Renal pelvis (tissue), 4 donors: ENCODE results near the gene PGAP6. TPM values are rescaled to one million over a fixed set of nuclear protein-coding genes. Genes with fewer than 3 reads are reported as not detected.
"Not testable (repeated sequence)": the region's sequence is repeated elsewhere in the genome, so short reads cannot be mapped to it uniquely, and the experiment has no call there.

ENCODE experiments used
- DNase-seq: peaks from one replicate; pipeline ENCODE4 v3.0.0-alpha.2; 2013
- polyA plus RNA-seq, 3 donors: library from polyadenylated mRNA; unstranded; fragments of 120-200 nt; gene quantifications; one replicate each; pipeline ENCODE4 v1.2.1, GENCODE V29; 2013; ENCODE audit not compliant: insufficient read length in 3 of 3

PGAP6 gene
- polyA plus RNA-seq, 3 donors, result 59.4 to 76.2 (median 65.6) TPM

DNA sequence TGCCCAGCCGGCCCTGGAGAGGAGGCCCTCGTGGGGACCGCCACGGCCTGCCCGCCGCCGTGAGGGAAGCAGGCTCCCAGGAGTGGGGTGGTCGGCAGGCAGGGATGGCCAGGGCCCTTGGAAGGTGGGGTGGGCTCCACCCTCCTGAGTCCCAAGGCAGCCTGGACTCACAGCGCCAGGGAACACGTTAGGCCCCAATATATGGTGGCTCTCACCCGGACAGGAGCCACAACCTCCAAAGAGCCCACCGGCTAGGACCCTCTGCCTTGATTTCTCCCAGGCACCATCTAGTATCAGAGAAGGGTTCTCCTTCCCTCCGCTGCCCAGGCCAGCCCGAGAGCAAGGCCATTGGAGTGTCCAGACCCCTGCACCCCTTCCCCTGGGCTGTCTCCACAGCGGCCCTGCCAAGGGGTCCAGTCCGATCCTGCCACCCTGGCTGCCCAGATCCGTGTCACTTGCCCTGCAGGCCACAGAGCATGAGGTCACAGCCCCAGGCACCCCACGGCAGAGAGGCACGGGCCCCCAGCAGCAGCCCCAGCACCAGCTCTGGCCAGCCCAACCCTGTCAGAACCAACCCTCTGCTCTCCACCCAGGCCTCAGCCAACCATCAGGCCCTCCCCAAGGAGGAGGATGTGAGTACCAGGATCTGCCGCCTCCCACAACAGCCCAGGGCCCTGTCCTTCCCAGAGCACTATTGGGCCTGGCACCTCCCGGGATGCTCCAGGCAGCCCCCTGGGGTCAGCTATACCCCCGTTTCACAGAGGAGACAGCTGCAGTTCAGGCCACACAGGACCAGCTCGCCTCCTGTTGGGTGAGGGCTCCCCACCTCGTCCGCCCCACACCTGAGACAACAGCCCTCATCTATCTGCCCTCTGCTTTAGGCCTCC lies 28.1 kb downstream of the PGAP6 start:
- DNase-seq, result no peak

DNA sequence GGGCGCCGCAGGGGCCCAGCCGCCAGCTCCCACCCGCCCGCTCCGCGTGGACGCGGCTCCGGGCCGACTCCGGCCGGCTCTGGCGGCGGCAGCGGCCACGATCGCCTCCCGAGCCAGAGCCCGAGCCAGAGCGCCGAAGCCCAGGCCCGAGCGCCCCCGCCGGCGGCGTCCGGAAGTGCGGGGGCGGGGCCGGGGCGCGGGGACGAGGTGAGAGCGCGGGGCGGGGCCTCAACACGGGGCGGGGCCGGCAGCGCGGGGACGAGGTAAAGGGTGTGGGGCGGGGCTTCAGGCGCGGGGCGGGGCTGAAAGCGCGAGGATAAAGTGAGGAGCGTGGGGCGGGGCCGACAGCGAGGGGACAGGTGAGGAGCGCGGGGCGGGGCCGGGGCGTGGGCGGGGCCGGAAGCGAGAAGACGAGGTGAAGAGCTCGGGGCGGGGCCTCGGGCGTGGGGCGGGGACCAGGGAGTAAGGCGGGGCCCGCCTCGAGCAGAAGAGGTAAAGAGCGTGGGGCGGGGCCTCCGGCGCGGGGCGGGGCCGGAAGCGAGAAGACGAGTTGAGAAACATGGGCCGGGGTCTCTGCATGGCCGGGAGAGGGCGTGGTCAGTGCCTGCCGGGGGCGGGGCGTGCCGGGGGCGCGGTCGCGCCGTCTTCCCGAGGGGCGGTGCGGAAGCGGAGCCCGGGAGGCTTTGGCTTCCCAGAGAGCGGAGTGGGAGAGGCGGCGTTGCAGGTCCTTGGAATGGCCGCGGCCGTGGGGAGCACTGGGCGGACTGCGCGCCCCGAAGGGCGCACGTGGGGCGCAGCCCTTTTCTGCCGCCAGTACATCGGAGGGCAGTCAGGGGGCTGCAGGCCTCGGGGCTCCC lies 29.0 kb downstream of the PGAP6 start, which contains the start of gene AXIN1:
AXIN1 (minus strand) TSS at position 177 of the 857 bp plus-strand sequence. CDS start 5,698 bp downstream, outside the sequence.
- peak; percentile 96 for DNase-seq

DNA sequence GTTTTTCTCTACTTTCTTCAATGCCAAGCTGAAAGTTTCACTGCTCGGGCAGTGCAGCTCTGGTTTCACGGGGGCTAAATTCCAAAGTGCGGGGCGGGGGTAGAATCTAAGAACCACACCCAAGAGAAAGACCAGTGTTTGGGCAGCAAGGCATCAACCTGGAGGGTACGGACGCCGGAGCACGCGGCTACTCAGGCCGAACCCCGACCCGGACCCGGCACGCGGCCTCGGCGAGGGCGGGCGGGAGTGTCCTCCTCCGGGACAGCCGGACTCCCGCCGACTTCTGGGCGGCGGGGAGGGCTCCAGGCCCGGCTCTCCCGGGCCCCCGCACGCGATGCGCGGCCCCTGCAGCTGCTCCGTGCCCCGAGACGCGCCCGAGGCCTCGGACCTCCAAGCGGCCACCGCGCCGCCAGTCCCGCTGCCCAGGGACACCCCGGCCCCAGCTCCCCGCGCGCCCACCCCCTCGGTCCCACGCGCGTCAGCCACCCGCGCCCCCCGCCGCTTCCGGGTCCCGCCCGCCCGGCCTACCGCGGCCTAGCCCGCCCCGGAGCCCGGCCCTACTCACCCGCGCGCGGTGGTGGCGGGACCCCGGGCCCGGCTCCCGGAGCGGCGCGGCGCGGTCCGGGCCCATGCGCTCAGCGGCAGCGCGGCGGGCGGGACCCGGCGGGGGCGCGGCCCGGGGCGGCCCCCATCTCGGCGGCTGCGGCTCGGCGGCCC lies 29.8 kb downstream of the PGAP6 start:
- DNase-seq, result no peak

DNA sequence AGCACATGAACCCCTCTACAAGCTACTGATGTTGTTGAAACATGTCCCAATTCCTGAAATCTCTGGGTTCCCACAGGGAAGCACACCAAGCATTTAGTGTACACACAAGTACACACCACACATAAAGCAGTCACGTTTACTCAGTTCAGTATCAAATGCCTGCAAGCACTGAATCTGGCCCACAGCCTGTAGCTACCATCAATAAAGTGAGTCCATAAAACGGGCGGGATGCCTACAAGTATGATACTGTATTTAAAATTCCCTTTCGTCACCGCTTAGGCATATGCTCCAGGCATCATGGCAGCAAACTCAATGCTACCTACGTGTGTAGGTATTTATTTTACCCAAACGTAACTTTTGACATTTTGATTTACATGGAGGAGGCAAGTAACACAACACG lies 31.6 kb downstream of the PGAP6 start:
- DNase-seq, result no peak

DNA sequence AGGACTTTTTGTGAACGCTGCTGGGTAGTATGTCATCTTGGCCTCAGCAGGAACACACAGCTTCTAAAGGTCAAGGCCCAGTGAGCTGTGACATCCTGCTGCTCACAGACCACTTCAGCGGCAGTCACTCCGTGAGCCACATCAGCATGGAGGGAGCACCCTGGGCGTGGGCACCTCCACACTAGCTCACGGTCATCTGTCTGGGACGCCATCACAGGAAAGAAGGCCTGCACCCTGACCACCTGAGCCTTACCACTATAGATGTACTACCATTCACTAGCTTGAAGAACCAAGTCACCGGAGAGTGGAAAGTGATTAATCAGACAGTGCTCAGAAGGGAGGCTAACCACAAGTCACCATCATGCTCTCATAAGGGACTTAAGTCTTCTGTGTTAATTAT lies 32.6 kb downstream of the PGAP6 start:
- DNase-seq, result no peak

DNA sequence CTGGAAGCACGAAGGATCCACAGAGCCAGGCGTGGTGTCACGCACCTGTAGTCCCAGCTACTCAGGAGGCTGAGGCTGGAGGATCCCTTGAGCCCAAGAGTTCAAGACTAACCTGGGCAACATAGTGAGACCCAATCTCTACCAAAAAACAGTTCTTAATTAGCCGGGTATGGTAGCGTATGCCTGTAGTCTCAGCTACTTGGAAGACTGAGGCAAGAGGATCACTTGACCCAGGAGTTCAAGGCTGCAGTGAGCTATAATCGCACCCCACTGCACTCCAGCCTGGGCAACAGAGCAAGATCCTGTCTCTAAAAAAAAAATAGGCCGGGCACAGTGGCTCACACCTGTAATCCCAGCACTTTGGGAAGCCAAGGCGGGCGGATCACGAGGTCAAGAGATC lies 33.3 kb downstream of the PGAP6 start:
- not testable (repeated sequence) for DNase-seq

DNA sequence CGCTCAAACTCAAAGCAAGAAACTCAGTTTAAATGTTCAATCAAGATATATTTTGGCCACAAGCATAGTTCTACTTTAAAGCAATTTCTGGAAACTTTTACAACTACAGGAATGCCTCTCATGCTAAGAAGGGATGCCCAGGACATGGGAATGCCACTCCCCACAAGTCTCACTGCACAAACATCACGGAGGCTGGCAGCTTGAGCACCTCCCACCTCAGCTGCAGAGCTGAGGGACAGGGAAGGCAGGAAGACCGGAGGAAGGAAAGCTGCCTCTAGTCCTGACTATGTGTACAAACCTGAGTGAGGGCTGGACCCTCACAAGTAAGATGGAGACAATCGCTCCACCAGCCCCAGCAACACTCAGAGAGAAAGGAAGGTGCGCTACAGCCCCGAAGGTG lies 34.6 kb downstream of the PGAP6 start:
- no peak for DNase-seq

DNA sequence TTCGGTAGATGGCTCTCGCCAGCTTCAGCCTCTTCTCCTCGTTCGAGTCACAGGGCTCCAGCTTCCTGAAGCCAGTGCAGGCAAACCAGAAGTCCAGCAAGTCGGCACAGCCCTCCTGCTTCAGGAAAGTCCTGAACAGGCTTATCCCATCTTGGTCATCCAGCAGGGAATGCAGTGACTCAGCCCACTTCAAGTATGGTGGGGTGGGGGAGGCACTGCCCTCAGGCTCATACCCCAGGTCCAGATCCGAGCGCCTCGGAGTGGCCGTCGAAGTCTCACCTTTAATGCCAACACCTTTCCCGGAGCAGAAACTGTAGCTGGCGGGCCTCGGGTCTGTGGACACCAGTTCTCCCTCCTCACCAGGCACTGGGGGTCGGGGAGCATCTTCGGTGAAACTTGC lies 35.2 kb downstream of the PGAP6 start:
- DNase-seq, result no peak

DNA sequence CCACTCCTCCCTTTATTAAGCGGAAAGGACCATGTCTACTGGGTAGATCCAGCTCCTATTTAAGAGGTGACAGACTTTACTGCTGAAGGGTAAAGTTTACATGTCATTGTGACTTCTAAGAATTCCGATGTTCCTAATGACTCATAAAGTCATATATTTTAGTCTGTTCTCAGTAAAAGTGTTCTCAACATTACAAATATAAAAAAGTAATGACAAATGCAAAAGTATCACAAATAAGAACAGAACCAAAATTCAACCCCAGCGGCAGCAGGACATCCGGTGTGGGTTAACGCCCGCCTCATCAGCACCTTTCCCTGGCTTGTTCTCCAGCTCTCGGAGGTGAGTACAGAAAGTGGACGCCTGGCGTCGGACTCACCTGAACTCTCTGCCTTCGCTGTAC lies 36.0 kb downstream of the PGAP6 start:
- DNase-seq, result no peak

DNA sequence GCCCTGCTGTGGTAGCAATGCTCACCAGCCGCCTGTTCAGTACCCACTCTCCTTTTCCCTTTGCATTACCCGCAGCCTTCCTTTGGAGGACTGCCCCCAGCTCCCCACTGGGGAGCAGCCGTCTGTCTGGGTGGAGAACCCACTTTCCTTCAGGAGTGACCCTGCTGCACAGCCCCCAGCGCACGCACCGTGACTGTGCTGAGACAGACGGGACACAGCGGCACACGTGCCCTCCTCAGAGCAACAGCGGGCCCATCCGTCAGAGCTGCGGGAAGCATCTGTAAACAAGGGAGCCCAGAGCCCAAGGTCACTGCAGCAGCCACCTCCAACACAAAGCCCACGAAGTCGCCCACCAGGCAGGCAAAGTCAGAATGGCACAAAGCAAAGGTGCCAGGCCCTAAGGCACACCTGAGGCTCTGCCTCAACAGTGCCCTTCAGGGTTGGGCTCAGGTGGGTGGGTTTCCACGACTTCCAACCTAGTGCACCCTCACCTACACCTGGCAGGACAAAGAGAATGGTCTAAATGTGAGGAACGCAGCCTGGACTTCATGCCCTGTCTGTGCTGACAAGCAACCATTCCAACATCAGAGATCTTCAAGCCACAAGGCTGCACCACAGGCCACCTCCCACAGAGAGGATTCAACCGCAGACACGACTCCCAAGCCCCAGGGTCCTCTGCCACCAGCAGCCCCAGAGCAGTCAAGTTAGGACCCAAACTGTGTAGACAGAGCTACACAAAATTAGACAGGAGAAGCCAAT lies 39.1 kb downstream of the PGAP6 start:
- DNase-seq, result no peak

DNA sequence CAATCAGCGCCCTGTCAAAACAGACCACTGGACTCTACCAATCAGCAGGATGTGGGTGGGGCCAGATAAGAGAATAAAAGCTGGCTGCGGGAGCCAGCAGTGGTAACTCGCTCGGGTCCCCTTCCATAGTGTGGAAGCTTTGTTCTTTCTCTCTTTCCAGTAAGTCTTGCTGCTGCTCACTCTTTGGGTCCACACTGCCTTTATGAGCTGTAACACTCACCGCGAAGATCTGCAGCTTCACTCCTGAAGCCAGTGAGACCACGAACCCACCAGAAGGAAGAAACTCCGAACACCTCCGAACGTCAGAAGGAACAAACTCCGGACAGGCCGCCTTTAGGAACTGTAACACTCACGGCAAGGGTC lies 39.8 kb downstream of the PGAP6 start:
- DNase-seq, result not testable (repeated sequence)

DNA sequence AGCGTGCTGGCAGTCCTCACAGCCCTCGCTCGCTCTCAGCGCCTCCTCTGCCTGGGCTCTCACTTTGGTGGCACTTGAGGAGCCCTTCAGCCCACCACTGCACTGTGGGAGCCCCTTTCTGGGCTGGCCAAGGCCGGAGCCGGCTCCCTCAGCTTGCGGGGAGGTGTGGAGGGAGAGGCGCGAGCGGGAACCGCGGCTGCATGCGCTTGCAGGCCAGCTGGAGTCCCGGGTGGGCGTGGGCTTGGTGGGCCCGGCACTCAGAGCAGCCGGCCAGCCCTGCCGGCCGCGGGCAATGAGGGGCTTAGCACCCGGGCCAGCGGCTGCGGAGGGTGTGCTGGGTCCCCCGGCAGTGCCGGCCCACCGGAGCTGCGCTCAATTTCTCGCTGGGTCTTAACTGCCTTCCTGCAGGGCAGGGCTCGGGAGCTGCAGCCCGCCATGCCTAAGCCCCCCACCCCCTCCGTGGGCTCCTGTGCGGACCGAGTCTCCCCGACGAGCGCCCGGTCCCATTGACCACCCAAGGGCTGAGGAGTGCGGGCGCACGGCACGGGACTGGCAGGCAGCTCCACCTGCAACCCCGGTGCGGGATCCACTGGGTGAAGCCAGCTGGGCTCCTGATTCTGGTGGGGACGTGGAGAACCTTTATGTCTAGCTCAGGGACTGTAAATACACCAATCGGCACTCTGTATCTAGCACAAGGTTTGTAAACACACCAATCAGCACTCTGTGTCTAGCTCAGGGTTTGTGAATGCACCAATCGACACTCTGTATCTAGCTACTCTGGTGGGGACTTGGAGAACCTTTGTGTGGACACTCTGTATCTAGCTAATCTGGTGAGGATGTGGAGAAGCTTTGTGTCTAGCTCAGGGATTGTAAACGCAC lies 40.4 kb downstream of the PGAP6 start:
- not testable (repeated sequence) for DNase-seq

DNA sequence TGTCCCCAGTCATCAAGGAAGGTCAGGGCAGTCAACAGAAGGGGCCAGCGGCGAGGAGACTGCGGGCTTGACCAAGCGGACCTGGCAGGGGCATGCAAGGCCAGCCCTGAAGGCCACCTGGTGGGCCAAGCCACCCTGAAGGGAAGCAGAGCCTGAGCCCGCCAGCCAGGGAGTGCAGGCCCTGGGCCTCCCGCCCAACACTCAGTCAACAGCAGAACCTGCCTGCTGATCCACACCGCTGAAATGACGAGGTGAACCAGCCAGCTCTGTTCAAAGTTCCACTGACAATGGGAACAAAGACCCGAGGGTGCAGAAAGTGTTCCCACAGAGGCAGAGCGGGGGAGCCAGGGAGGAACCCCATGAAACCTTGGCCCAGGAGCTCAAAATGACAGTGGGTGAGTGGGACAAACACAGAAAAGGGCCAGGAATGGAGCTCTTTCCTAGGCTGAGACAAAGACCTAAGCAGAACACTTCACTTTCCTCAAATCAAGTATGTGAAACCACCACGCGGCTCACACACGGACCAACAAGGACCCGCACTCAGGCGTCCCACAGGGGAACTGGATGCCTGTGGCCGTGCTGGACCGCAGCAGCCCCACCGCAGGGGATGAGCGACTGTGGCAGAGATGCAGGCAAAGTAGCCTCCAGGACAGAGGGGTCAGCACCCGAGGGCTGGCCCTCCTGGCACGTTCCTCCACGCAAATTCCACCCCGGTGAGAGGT lies 41.2 kb downstream of the PGAP6 start:
- no peak for DNase-seq

DNA sequence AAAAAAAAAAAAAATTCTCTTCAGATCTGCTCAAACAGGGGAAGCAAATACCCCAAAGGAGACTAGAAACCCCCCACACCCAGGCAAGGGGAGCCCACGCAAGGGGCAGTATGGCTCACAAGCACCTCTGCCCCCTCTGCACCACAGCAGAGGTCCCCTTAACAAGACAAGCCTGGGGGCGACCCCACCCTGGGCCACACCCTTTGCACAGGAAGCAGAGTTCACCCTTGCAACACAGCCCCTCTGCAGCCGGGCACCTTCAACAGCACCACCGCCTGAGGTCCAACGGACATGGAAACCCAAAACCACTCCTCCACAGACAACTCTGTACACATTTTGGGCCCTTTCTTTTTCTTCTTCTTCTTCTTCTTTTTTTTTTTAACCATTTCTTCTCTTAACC lies 42.1 kb downstream of the PGAP6 start:
- no peak for DNase-seq

DNA sequence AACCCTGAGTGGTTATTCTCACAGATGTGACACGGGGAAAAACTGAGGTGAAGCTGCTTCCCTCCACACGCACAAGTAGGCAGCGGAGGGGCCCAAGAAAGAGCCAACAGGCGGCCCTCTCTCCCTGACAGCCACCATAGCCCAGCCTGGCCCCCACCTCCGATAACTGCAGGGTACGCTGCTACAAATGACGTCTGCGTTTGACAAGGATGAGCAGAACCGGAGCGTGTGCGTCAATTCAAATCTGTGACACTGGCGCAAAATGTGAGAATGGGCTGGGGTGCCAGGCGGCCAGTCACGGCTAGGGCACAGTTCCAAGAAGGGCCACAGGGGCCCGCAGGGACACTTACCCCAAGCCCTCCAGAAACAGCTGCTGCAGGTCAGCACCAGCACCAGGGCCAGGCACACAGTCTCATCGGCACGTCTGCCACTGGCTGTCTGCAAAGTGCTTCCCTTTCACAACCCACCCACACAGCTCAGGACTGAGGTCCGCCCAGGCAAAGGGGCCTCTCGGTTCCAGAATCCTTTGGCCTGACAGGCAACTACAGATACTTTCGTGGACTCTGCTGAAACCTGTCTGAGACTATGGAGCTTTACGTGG lies 43.7 kb downstream of the PGAP6 start:
- DNase-seq, result no peak

DNA sequence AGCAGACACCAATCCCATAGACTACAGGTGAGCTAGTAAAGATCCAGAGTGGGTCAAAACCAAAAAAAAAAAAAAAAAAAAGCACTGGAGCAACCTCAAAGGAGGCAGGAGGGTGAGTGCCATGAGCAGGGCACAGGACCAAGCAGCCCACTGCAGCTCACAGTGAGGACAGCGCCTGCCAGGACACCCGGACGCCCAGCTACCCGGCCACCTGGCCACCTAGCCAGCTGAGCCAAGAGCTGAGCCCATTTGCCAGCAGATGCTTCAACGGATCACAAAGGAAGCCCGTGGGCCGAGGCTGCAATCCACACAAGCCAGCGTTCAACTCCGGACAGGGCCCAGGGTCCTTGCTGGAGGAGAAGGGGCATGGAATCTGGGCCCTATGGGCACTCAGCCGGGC lies 44.3 kb downstream of the PGAP6 start:
- DNase-seq, result no peak

DNA sequence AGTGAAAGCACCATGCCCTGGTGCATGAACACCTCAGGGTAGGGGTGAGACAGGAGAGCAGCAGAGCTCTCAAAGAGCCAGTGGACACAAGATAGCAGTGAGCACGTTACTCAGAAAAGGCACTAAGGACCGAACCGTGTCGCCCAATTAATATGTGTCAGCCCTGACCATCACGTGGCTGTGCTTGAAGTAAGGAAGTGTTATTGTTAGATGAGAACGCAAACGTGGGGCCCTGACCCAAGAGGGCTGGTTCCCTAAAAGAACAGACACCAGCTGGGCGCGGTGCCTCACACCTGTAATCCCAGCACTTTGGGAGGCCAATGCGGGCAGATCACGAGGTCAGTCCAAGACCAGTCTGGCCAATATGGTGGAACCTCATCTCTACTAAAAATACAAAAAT lies 45.5 kb downstream of the PGAP6 start:
- no peak for DNase-seq

DNA sequence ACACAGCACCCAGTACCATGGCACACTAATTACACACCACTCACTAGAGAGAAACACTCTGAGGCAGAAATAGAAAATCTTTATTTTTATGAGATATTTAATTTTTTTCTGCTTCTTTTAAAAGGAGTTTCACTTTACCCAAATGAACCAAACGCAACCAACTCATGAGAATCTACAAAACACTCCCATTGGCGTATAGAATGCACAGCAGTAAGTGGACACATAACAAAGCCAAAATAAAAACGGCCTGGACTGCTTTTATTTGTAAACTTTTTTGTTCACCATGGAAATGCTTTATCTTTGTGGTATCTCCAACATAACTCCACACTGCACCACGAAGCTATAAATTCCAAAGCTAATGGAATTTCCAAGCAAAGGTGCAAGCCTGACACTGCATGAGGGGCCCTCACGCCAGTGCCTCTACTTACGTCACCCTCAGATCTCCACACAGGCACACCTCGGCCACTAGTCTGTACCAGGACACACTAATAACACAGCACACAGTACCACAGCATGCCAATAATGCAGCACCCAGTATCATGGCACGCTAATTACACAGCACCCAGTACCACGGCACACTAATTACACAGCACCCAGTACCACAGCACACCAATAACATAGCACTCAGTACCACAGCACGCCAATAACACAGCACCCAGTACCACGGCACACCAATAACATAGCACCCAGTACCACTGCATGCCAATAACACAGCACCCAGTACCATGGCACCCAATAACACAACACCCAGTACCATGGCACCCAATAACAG lies 46.7 kb downstream of the PGAP6 start:
- not testable (repeated sequence) for DNase-seq
